Activated CD8-positive, alpha-beta memory T cell treated with anti-CD3 and anti-CD28 coated beads, Interleukin-2, amount 50 U/mL, for 24 hours (primary cell): ENCODE measurements around the gene SLC10A6.

Source experiments
- DNase-seq: peaks from one replicate; pipeline ENCODE4 v3.0.0-alpha.2; 2020; ENCODE audit errors: extremely low read depth

The SLC10A6 gene

DNA sequence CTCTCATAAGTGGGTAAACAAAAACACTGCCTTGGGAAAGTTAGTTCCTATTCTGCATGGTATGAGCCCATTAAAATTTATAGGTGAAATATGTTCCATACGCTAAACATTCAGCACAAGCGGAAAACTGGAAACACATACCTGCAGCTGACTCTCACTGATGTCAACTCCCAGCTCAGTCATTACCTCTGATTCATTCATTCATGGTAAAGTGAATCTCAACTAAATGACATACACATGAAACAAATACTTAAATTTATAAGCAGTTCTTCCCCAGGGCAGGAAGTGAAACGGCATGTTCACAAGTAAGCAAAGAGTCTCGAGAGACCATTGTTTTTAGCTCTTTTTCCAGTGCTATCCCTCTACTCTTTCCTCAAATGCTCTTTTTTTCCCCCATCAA lies 1.6 kb downstream of the SLC10A6 start:
- no peak for DNase-seq

DNA sequence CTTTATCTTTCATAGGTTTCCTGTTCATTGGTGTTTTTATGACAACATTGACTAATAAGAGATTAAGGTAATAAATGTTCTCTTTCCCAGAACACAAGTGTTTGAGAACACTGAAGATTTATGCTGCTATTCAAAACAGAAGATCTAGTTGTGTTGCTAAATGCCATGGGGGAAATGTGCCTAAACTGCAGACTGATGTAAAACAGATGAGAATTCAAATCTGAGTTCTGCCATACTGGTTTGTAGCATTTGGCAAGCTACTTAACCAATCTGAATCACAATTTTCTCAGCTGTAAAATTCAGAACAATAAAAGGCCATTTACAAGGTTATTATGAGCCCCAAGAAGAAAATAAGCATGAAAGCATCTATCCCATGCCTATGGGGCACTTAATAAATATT lies 2.3 kb downstream of the SLC10A6 start:
- no peak for DNase-seq

DNA sequence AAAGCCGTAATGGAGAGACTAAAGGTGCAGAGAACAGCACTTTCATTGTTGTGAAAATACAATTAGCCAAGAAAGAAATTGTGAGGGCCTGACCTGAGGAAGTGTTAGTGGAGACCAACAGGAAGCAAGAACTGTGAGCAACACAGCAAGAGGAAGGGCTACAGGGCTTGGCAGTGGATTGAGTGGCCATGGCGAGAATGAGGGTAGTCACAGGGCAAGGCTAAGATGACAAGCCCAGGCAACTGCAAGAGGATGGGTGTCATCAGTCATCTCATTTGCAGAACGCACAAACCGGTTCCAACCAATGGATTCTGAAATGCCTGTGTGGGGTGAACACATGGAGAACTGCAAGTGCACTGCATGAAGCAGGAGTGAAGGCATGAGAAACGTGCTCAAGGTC lies 3.6 kb downstream of the SLC10A6 start:
- no peak for DNase-seq

DNA sequence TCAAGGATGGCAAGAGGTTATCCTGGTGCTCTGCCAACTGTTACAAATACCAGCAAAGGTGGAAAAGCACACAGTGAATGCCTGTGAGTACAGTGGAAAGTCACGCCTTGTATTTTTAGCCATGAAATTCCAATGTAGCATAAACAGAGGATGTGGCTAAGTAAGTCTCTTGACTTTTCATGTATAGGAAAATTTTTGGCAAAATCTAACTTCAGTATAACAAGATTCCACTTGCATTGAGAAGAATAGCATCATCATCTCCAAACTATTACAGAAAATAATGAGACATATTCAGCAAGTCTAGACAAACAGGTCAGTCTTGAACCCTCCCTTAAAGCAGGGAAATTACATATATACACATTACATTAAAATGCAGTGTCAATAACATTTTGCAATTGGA lies 7.9 kb downstream of the SLC10A6 start:
- DNase-seq = no peak

DNA sequence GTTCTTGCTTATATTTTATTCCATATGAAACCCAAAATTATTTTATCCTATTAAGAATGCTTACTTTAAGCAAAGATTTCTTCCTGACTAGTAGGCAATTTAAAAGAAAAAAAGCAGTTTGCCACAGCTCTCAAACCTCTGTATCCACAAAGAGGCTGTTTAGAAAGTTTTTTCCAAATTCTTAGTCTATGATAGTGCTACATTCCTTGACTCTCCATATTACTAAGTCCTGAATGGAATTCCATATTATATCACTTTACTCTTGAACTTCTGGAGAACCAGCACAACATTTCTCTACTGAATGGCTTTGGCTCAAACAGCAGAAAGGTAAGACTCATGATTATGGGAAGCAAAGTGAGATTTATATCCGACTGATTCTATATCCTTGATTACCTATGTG lies 8.3 kb downstream of the SLC10A6 start:
- no peak for DNase-seq

DNA sequence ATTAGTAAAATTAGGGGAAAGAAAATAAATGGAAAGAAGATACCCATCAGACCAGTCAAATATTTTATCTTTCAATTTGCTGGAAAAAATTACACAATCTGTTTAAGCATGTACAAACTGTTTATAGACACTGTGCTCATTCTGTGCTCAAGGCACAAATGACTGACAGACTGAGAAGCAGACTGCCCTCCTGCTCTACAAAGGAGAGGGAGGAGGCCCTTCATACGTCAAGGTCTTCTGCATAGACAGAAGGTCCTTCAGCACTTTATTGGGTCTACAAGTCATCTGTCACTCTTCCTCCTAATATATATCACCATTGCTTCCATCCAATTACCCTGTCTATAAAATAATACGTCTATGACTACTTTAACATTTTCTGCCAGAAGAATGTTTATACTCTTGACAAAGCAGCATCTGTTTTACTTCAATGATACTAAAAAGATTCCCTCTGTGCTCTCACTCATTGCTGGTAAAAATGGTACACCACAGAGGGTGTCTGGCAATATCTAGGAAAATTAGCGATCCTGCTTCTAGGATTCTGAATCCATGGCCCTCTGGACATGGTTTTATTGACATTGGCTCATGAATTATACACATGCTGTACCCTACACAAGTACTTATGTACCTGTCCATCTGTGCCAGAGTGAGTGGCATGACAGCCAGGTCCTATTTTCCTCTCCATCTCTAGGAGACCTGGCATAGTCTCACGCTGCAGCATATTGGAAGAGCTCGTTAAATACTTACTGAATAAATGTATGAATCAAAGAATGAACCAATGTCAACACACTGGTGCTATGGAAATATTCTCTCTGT lies 11.3 kb downstream of the SLC10A6 start:
- no peak for DNase-seq

DNA sequence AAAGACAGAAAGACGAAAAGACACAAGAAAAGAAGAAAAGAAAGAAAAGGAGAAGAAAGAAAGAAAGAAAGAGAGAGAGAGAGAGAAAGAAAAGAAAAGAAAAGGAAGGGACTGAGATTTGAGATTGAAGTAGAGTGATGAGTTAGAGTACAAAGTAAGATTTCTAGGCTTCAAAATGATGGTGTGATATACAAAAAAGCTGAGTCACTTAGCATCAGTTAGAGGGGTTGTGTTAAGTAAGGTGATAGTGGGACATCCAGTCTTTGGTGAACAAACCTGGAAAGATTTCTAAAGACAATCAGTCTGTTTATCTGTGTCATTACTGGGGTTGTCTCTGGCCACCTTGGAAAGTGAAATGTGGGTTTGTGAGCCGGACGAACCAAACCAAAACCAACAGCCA lies 13.5 kb downstream of the SLC10A6 start:
- no peak for DNase-seq

DNA sequence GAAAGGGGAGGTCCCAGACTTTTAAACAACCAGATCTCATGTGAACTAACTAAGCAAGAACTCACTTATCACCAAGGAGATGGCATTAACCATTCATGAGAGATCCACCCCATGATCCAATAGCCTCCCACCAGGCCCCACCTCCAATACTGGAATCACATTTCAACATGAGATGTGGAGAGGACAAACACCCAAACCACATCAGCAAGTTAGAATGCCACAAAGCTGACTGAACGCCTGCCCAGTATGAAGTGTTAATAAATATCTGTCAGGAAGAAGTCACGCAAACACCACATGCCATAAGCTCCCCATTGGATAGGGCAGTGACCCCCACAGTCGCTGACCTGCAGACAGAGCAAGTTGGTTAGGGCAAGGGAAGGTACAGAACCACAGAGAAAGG lies 14.3 kb downstream of the SLC10A6 start:
- no peak for DNase-seq

DNA sequence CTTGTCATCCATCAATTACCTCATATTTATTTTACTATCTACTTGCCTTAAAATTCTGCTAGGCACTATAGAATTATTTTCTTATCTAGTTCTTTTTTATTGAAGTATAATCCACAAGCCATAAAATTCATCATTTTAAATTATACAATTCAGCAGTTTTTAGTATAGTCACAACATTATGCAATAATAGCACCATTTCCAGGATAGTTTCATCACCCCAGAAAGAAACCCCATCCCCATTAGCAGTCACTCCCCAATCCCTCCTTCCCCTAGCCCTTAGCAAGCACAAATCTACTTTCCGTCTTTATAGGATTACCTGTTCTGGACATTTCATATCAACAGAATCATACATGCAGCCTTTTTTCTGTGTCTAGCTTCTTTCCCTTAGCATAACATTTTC lies 15.6 kb downstream of the SLC10A6 start:
- no peak for DNase-seq

DNA sequence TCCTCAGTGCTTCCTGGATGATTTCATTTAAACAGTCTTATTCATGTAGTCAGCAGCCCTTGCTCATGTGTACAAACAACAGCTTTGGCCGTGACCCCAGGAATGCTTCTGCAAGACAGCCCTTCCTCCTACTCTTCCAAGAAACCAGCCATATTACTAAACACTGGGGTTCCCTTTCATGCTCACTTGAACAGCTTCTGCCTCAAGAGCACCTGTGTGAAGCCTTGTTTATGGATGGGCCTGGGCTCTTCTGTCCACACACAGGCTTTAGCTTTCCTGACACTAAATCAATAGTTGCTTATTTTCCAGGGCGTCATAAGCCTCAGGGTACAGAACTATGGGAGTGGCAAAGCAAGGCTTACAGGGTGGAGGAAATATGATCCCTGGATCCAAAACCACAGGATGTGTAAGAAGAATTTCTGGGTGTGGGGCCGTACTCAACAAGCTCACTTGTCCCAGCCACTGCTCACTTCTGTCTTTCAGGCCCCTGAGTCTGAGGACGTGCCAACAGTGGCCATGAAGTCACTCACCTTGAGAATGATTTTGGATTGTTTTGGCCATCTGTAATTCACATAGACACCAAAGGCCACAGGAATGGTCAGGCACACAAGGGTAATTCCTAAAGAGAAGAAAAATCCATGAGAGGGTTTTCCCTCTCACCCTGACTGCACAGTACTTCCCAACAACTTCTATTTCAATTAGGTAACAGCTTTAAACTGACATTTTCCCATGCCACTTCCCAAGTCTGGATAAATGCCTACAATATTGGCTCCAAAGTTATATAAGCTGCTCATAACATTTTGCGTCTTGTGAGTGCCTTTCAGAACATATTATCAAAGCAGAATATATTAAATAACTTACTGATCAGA lies 17.7 kb downstream of the SLC10A6 start:
- no peak for DNase-seq

DNA sequence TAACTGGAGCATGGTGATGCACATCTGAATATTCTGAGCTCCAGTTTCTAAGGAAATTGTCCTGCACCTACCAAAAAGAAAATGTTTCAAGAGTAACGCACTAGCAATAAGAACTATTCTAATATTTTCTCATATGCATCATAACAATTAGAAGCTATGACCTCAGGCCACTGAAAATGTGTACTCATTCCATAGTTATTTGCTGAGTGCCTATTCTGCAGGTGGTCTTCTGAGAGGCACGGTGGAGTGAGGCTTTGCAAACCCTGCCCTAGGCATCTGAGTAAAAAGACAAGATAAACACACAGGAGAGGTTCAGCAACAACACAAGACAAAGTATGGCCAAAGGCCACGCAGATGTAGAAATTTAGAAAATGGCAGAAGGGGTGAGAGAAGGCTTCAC lies 23.7 kb downstream of the SLC10A6 start:
- DNase-seq = no peak

DNA sequence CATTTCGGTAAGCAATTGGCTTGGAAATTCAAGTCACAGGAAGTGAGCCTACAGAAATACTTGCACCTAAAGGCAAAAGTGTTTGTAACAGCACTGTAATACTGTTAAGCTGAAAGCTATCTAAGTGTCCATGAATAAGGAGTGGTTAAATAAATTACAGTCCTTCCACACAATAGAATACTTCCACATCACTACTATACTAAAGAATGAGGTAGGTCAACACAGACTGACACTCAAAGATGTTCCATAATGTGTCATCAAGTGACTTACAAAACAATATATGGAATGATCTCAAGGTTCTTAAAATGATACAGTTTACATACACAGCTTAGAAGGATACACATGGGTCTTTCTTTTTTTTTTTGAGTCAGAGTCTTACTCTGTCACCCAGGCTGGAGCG lies 27.0 kb downstream of the SLC10A6 start:
- DNase-seq = no peak

DNA sequence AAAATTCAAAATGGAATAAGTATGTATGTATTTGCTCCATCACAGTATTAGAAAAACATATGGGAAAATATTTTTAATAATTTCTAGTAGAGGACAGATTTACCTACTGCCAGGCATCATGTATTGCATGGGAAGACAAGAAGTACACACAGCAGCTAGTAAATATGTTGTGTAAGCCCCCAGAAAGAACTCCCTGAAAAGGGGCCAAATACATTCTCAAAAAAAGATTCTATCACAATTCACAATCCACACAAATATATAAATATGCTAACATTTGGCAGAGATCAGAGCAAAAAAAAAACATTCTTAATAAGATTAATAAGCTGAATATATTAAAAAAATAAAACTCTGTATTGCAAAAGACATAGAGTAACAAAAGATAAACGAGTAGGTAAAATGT lies 28.0 kb downstream of the SLC10A6 start:
- DNase-seq = no peak

DNA sequence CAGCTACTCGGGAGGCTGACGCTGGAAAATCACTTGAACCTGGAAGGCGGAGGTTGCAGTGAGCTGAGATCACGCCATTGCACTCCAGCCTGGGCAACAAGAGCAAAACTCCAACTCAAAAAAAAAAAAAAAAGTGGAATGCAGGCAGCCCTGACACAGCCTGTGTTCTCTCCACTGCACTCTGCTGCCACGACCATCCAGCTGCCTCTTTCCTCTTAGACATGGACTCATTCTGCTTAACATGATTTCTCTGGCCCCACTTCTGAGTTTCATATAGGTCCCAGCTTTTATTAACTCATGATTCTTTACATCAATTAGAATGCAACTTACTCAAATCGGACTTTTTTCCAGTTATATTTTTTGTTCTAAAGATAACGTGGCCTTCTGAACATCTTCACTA lies 29.6 kb downstream of the SLC10A6 start:
- DNase-seq = no peak

DNA sequence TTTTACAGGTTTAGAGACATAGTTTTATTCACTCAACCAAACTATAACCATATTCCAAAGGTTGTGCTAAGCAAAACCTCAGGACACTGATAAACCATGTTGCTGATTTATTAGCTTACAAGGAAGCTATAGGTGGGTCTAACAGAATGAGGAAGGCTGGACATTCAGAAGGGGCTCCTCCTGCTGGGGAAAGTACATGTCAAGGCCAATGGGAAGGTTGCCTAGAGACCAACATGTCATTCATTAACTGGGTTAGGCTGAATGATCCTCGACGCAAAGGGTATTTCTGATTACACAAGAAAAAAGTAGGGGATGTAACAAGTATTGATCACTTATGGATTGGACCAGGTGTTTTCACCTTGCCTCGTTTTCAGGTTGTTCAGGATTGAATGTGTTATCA lies 30.3 kb downstream of the SLC10A6 start:
- no peak for DNase-seq

DNA sequence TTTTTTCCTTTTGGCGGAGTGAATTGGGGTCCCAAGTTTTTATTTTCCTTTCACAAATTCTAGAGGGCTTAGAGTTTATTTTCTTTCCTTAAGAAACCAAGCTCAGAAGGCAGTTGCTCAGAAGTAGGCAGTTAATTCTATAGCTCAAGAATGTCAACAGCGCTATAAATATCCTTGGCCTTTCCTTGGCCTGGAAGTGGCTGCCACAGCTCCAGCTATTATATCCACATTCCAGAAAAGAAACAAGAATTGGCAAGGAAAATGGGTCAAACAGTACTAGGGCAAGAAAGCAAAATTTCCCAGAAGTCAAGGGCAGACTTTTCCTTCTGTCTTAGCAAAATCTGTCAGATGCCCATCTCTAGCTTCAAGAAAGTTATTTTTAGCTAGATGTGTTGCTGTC lies 31.0 kb downstream of the SLC10A6 start:
- no peak for DNase-seq

DNA sequence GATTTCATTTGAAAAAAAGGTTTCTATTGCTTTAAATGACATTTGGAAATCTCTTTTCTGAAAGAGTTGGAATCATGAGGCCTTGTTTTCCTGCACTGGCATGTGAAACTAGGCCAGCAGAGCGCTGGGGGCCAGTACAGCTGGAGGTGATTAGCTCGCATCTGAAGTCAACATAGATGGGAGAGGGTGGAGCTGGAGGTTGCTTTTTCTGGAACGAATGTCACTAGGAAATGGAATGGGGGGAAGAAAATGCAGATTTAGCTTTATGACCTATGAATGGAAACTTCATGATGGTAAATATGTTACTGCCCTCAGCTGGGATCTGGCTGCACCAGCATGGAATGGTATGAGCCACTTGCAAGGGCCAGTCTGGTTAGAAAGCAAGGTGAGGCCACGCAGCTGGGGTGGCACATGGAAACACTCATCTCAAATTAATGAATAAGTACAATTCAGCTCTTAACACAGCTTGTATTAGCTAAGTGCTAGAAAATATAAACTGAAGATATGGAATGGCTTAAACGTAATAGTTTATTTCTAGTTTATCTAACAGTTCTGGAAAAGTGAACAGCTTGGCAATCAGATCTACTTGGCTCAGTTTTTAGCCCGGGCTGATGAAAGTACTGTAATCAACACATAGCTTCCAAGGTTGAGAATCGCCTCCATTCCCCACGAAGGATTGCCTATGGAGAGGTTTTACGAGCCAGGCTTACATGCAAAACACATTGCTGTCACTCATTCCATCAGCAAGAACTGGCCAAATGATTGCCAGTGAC lies 32.5 kb downstream of the SLC10A6 start:
- no peak for DNase-seq

DNA sequence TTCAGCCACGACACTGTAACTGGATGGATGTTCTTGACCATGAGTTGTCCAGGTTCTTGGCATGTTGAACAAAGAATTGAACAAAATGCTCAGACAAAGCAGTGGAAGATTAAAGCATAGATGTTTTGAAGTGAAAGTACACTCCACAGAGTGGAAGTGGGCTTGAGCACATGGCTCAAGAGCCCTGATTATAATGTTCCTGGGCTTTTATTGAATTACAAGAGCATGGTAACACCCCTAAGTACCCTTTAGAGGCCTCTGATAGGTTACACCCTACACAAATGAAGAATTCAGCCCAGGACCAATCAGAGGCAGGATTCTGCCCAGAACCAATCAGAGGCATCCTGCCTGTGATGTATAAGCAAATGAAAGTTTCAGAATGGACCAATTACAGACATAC lies 33.5 kb downstream of the SLC10A6 start:
- no peak for DNase-seq

DNA sequence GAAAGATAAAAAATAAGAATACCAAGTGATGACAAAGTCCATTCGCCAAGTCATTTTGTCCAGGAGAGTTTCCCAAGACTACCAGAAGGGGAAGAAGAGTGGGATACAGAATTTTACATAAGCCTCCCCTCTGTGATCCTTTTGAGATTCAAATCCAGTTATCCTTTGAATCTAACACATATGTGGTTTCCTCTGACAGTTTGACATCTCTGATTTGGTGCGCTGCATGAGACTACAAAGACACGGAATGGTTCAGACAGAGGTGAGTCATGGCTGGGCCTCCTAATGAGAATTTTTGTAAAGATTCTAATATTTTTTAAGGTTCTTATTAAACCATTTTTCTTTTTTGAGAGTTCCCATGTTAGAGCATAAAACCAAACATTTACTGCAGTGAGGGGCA lies 38.3 kb downstream of the SLC10A6 start:
- no peak for DNase-seq

DNA sequence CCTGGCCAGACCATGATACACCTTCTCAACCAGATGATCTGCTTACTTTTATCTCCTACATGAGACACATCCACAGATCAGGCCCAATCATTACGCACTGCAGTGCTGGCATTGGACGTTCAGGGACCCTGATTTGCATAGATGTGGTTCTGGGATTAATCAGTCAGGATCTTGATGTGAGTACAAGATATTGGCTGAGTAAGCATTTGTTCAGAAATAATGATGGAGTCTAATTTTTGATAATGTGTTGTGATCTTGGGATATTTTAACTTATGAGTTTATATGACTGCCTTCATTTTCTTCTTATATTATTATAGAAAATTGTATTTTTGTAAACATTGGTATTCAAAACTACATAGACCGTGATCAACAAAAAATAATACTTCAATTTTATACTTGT lies 39.4 kb downstream of the SLC10A6 start:
- DNase-seq = no peak

DNA sequence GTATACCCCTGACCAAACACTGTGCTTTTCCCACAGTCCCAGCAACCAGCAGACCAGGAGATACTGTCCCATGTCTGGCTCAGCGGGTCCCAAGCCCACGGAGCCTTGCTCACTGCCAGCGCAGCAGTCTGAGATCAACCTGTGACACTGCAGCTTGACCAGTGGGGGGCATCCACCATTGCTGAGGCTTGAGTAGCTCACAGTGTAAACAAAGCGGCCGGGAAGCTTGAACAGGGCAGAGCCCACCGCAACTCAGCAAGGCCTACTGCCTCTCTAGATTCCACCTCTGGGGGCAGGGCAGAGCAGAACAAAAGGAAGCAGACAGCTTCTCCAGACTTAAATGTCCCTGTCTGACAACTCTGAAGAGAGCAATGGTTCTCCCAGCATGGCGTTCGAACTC lies 58.1 kb downstream of the SLC10A6 start:
- DNase-seq = no peak

DNA sequence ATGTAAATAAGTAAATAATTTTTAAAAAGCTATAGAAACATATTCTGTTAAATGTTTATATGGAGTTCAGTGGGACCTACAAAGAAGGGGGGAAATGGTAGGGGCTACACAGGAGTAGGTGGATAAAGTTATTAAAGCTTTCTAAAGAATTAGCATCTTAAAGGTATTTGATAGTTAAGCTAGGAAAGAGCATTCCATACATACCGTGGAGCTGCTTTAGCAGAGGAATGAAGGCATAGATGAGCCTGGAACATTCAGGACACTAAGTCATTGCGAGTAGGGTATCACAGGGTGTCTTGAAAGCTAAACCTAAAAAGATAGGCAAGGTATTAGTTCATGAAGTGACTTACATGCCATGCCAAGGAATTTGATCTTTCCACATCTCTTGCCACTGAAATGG lies 60.4 kb downstream of the SLC10A6 start:
- DNase-seq = no peak

DNA sequence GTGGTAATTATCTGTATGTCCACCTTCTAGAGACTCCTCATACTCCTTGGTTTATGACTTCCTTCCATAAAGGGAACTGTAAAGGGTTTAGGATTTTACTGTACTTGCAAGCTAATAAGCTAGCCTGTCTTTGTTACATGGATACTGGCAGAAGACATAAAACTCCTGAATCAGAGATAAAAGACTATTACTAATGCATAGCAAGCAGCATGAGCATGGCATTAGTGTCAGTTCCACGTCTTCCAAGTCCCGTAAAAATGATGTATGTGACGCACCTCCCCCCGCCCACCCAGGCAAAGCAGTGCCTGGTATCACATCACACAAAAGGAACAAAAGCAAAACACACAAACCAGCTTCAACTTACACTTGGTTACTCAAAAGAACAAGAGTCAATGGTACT lies 71.0 kb downstream of the SLC10A6 start:
- DNase-seq = no peak
